SK-N-SH treated with all-trans-retinoic acid at 6 μM for 48 hours (cell line): ENCODE measurements around the gene GTF2H1.

ENCODE experiments used
- ATAC-seq: fragments of 200-7000 bp; cut with Tn5 transposase; 3 replicates; pipeline ENCODE4 v1.9.1; 2020; ENCODE audit warnings: mild to moderate bottlenecking, moderate library complexity
- ARNTL ChIP-seq: fragments of 450-650 bp; formaldehyde crosslinking; IDR thresholded peaks from 2 replicates; pipeline ENCODE4 v1.5.0; 2020; ENCODE audit warnings: low read depth, mild to moderate bottlenecking, moderate library complexity, borderline replicate concordance
- CREB5 ChIP-seq: fragments of 250-450 bp; sonication (Bioruptor Pico); IDR thresholded peaks from 2 replicates; pipeline ENCODE4 v1.5.1; 2020; ENCODE audit warnings: low read depth, mild to moderate bottlenecking, moderate library complexity
- CSDC2 ChIP-seq: fragments of 250-450 bp; sonication (Bioruptor Pico); IDR thresholded peaks from 2 replicates; pipeline ENCODE4 v1.5.0; 2020; ENCODE audit warnings: mild to moderate bottlenecking, moderate library complexity
- CSRNP3 ChIP-seq: fragments of 250-450 bp; sonication (Bioruptor Pico); IDR thresholded peaks from 2 replicates; pipeline ENCODE4 v1.5.1; 2021; ENCODE audit warnings: mild to moderate bottlenecking, moderate library complexity
- ESRRG ChIP-seq: fragments of 250-450 bp; sonication (Bioruptor Pico); IDR thresholded peaks from 2 replicates; pipeline ENCODE4 v1.6.1; 2021; ENCODE audit warnings: mild to moderate bottlenecking
- ISL1 ChIP-seq: fragments of 250-450 bp; sonication (Bioruptor Pico); IDR thresholded peaks from 2 replicates; pipeline ENCODE4 v2.1.2; 2022; ENCODE audit warnings: mild to moderate bottlenecking, moderate library complexity
- OSR1 ChIP-seq: fragments of 250-450 bp; sonication (Bioruptor Pico); IDR thresholded peaks from 2 replicates; pipeline ENCODE4 v1.8.0; 2022; ENCODE audit warnings: moderate library complexity, mild to moderate bottlenecking, inconsistent platforms
- PATZ1 ChIP-seq: fragments of 250-450 bp; sonication (Bioruptor Pico); IDR thresholded peaks from 2 replicates; pipeline ENCODE4 v1.8.0; 2020; ENCODE audit warnings: mild to moderate bottlenecking, moderate library complexity, borderline replicate concordance
- POU6F1 ChIP-seq: fragments of 250-450 bp; sonication (Bioruptor Pico); IDR thresholded peaks from 2 replicates; pipeline ENCODE4 v1.8.0; 2021; ENCODE audit warnings: low read depth, mild to moderate bottlenecking, moderate library complexity, borderline replicate concordance
- PPARA ChIP-seq: fragments of 250-450 bp; sonication (Bioruptor Pico); IDR thresholded peaks from 2 replicates; pipeline ENCODE4 v1.5.0; 2020; ENCODE audit warnings: mild to moderate bottlenecking, borderline replicate concordance
- SNAI2 ChIP-seq: fragments of 250-450 bp; sonication (Bioruptor Pico); IDR thresholded peaks from 2 replicates; pipeline ENCODE4 v1.5.0; 2020; ENCODE audit warnings: mild to moderate bottlenecking, moderate library complexity
- TCF4 ChIP-seq: fragments of 250-450 bp; sonication (Bioruptor Pico); IDR thresholded peaks from 2 replicates; pipeline ENCODE4 v1.8.0; 2021; ENCODE audit warnings: mild to moderate bottlenecking, moderate library complexity, borderline replicate concordance
- TSHZ2 ChIP-seq: fragments of 250-450 bp; sonication (Bioruptor Pico); IDR thresholded peaks from 2 replicates; pipeline ENCODE4 v1.5.0; 2020; ENCODE audit warnings: mild to moderate bottlenecking, moderate library complexity
- ZC3H10 ChIP-seq: fragments of 250-450 bp; sonication (Bioruptor Pico); IDR thresholded peaks from 2 replicates; pipeline ENCODE4 v1.5.1; 2021; ENCODE audit warnings: mild to moderate bottlenecking, moderate library complexity
- ZFP3 ChIP-seq: fragments of 250-450 bp; sonication (Bioruptor Pico); IDR thresholded peaks from 2 replicates; pipeline ENCODE4 v1.5.0; 2020; ENCODE audit warnings: mild to moderate bottlenecking, moderate library complexity
- ZFP30 ChIP-seq: fragments of 450-650 bp; formaldehyde crosslinking; IDR thresholded peaks from 2 replicates; pipeline ENCODE4 v1.5.0; 2022; ENCODE audit warnings: mild to moderate bottlenecking, moderate library complexity
- ZNF565 ChIP-seq: fragments of 450-650 bp; formaldehyde crosslinking; conservative IDR thresholded peaks from 2 replicates; pipeline ENCODE4 v1.5.0; 2020; ENCODE audit warnings: low read depth, mild to moderate bottlenecking, moderate library complexity
- ZNF70 ChIP-seq: fragments of 450-650 bp; formaldehyde crosslinking; IDR thresholded peaks from 2 replicates; pipeline ENCODE4 v1.5.0; 2020; ENCODE audit warnings: mild to moderate bottlenecking, moderate library complexity
- ZNF8 ChIP-seq: fragments of 450-650 bp; formaldehyde crosslinking; IDR thresholded peaks from 2 replicates; pipeline ENCODE4 v1.5.0; 2020; ENCODE audit warnings: mild to moderate bottlenecking, moderate library complexity

The GTF2H1 gene

GRCh38 chr11:18358646-18359045 is 36.3 kb downstream of the GTF2H1 start (continued):
- TF ChIP-seq CREB5 (CRISPR knock-in tag) (no peak), ZNF565 (CRISPR knock-in tag) (no peak)
- TF ChIP-seq, all 23 proteins: peak for 0

GRCh38 chr11:18361154-18361553 is 38.8 kb downstream of the GTF2H1 start:
- no peak for TF ChIP-seq ISL1 (CRISPR knock-in tag)
- TF ChIP-seq, all 23 proteins: peak for 0
- peak; percentile 71 for ATAC-seq

GRCh38 chr11:18364495-18365073 is 42.2 kb downstream of the GTF2H1 start:
- ATAC-seq = no peak
- no peak for TF ChIP-seq ZC3H10 (CRISPR knock-in tag)
- TF ChIP-seq TCF4 (CRISPR knock-in tag) = no peak
- no peak for TF ChIP-seq POU6F1 (CRISPR knock-in tag)
- TF ChIP-seq ZNF8 (CRISPR knock-in tag) = no peak
- TF ChIP-seq PPARA (CRISPR knock-in tag) = no peak
- no peak for TF ChIP-seq CREB5 (CRISPR knock-in tag)
- TF ChIP-seq OSR1 (CRISPR knock-in tag) = no peak
- TF ChIP-seq ISL1 (CRISPR knock-in tag) = no peak
- no peak for TF ChIP-seq ARNTL (CRISPR knock-in tag)
- TF ChIP-seq CSRNP3 = no peak
- TF ChIP-seq PATZ1 (CRISPR knock-in tag) = no peak
- no peak for TF ChIP-seq ZFP3 (CRISPR knock-in tag)
- TF ChIP-seq SNAI2 = no peak
- no peak for TF ChIP-seq CSDC2
- no peak for TF ChIP-seq ZNF565 (CRISPR knock-in tag)
- TF ChIP-seq TSHZ2 = no peak
- TF ChIP-seq ZNF70 (CRISPR knock-in tag) = no peak
- no peak for TF ChIP-seq ZFP30 (CRISPR knock-in tag)
- TF ChIP-seq ESRRG (CRISPR knock-in tag) = no peak
